Nucleus accumbens (tissue), 56 donors: ENCODE data around the gene PAPPA2.
A peak's percentile ranks its signal among the peaks of the same experiment; 100 is the strongest.

ENCODE experiments used
- DNase-seq, 56 donors: peaks; one replicate each; lab custom pipeline; 2025; lab: John Stamatoyannopoulos, UW

The PAPPA2 gene

GRCh38 chr1:176843352-176844297, 380.6 kb downstream of the PAPPA2 start:
- DNase-seq = peak in 24 of 56 donors; percentile 0 to 26 (median 4)

DNA sequence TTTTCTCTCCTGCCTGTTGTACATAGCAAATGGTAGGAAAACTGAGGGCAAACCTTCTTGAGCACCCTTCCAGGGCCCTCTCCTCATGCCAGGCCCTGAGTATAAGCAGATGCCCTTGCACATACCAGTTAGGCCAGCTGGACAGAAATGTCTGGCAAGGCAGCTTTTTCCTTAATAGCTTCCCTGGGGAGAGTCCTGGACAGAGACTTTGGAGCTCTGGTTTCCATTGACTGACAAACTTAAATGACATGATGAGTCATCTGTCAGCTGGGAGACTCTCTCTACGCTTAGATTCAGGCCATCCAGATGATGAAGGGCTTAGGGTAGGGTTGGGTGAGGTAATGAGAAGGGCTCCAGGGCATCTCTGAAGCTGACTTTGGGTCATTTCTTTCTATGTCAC, 384.1 kb downstream of the PAPPA2 start:
- no peak for DNase-seq

DNA sequence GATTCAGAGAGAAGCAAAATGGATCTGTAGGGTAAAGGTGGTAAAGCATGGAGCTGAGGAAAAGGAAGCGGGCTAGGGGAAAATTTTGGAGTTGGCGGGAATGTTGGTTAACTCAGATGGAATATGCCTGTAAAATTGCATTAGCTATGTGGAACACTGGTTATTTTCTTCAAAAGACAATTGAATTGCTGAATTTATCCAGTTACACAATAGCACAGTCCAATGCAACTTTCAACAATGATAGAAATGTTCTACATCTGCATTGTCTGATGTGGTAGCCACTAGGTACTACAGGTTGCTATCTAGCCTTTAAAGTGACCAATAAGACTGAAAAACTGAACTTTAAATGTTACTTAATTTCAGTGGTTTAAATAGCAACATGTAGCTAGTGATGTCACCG, 386.3 kb downstream of the PAPPA2 start:
- DNase-seq = no peak

DNA sequence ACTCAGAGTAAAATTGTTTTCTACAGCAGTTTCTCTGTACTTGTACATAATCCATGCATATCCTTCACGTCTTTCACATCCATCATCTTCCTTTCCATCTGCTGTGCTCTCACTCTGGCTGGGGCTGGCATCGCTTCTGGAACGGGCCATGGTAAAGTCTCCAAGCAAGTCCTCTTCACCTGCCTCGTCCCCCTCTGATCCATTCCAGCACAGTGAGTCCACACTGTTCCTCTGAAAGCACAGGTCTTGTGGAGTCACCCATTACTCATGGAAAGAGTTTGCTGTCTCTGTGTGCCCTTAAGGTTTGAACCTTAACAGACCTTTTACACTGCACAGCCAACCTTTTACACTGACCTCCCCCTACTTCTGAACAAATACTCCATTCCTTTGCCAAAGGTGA, 387.9 kb downstream of the PAPPA2 start:
- DNase-seq = no peak

GRCh38 chr1:176852124-176852523, 389.1 kb downstream of the PAPPA2 start:
- DNase-seq = no peak

DNA sequence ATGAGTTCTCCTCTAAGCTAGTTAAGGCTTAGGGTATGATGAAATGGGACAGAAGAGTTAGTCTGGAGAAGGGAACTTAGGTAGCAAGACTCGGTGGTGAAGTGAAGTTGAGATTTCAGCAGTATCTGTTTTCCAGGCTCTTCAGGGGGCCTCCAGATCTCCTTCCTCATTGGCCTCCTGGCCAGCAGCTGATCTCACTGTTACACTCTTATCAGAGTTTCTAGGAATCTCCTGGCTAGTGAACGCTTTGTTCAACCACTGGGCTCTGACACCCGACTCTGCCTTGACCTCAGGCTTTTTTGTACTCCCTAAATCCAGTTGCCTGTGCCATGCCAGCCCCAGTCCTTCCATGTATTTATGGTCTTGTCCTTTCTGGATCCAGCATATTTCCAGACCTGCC, 390.5 kb downstream of the PAPPA2 start:
- no peak for DNase-seq

GRCh38 chr1:176854121-176854520, 391.1 kb downstream of the PAPPA2 start:
- no peak for DNase-seq

GRCh38 chr1:176854758-176855745, 392.1 kb downstream of the PAPPA2 start:
- DNase-seq = no peak

DNA sequence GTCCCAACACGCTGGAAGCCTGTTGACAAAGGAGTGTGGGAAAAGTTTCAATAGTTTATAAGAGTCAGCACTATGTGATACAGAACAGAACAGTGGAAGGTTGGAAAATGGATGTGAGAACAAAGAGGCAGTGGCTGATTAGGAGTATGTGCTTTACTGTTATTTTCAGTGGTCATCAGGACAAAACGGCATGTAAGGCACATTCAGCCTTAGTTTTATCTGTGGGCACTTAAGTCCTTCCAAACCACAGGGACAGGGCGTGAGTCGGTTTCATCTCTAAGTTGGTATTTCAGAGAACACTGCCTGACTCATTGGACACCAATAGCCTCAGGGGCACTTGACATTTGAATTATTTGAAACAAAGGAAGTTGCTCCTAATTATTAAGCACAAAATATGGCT, 394.7 kb downstream of the PAPPA2 start:
- no peak for DNase-seq

DNA sequence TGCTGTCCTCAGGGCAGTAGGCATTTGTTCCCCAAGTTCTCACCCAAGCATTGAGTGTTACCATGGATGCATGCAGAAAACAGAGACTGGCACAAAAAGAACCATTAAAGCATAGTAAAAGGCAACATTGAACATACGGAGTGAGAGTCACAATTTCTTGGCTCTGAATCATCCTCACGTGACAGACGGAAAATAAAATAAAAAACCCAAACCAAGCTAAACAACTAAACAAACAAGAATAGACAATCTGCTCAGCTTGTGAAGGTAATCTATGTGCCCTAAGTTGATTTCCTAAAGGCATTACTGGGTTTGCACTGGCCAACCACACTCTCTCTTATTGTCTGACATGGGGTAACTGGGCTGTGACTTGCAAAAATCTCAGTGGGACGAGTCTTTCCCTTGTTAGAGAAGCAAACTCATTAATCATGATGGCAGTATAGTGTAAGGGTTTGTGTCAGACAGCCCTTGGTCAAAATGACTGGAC, 395.5 kb downstream of the PAPPA2 start:
- DNase-seq = no peak

- DNase-seq = no peak
Observed at GRCh38 chr1:176863613-176864012, 400.6 kb downstream of the PAPPA2 start.

GRCh38 chr1:176864211-176864610, 401.2 kb downstream of the PAPPA2 start:
- DNase-seq = no peak

DNA sequence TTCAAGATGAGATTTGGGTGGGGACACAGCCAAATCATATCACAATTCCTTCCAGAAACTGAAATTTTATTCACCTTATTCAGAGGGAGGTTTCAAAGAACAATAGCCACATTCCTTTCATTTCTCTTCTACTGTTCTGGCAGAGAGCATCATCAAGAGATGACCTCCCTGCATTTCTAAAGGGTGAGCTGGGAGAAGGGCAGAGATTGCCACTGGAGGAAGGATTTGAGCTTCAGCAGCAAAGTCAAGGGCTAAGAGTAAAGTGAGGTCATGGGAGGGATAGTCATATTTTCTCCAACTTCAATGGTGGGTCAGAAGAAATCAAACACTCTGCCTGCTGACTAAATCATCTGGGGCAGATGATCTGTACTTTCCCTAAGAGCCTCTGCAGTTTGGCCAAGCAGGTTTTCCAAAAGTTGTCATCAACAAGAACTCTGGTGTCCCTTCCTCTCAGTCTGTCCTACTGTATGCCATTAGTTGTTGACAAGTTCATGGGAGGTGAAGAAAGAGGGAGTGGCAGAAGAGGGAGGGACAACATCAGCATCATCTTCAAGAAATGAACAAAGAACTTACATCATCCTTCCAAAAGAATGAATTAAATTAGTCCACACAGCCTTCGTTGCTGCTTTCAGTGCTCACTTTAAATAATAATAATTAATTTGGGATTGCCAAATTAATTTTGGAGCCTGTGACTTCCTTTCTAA, 403.2 kb downstream of the PAPPA2 start:
- no peak for DNase-seq

DNA sequence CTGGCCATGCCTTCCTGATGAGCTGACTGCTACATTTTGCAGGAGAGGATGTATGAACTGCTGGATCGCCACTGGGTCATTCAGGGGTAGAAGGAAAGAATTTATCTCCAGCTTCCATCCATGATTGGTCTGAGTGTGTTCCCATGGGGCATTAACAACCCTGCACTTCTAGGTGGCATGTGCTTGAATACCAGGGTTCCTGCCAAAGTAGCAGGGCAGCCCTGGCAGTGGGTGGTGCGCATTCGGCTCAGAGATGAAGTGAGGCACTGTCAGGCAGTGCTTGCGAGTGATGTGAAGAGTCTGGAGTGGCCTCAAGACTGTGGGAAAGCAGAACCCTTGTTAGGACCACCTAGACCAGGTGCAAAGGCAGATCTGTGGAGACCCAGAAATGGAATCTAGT, 406.6 kb downstream of the PAPPA2 start:
- no peak for DNase-seq

DNA sequence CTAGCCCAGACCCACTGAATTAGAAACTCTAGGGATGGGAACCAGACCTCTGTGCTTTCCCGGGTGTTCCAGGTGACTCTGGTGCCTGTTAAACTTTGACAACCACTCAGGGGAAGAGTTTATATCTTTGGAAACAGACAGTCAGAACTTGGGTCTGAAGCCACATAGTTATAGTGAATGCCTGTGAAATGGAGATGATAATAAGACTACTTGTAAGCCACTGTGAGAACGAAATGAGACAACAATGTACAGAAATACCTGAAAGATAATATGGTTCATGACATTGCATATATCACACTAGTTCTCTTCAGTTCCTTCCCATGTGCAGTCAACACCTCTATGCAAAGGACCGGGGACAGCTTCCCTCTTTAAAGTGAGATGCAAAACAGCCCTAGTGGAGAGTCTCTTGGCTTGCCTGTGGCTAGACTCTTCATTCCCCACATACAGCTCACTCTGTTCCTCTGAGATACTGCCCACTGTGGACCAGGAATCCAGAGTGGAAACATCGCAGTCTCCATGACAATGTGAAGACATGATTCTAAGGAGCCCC, 414.1 kb downstream of the PAPPA2 start:
- DNase-seq = no peak

DNA sequence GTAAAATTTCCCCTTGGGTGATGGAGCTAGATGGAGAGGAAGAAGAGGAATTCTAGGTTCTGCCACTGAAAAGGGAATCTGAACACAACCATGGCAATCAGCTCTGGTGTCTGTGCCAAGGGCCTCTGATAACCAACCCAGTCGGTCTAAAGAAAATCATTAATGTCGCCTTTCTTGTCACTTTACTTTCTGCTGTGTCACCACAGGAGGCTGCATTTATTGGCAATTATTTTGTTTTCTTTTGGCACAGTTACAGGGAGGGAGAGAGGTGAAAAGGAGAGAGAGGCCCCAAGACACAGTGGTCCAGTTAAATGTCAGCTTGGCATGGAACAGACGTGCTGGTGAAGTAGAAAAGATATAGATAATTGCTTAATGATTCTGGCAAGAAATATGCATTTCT, 414.6 kb downstream of the PAPPA2 start:
- no peak for DNase-seq

GRCh38 chr1:176878750-176879536, 416.0 kb downstream of the PAPPA2 start:
- no peak for DNase-seq

DNA sequence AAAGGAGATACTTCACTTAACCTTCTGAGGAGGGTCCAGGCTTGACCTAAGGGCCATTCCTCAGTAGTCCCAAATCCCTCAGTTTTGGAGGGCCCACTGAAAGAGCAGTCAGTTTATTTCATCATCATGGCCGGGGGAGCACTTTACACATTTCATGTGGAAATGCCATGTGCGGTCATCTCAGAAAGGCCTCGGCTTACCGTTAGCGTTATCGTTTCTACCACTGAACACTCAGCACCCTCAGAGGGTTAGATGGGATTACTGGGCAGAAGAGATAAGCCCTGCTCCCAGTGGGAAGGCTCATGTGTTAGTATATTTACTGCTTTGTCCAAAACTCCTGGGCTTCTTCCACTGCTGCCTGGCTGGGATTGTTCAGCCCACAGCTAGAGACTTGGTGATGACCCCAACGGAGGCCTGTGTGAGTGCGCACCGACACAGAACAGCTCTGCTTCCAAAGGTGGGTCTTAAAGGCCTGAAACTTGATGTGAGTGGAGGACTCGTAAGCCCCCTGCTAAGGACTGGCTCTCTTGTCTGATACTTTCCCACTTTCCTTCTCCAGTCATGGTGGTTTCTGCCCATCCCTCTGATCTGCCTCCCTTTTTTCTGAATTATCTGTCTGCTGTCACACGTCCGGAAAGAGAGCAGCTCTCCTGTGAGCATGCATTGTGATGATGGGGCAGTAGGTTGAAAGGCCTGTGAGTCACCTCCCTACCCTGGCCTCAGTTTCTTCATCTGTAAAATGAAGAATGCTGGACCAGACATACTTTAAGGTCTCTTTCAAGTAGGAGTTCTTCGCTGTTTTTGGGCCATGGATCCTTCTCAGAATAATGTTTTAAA, 417.0 kb downstream of the PAPPA2 start:
- DNase-seq = no peak
